ENCODE measurements around the gene RANBP1. TPM values are rescaled to one million over a fixed set of nuclear protein-coding genes. Genes with fewer than 3 reads are reported as not detected.

RANBP1 gene
- total RNA-seq, 1 experiment from 2014 or later: 365 TPM

GRCh38 chr22:20089226-20089976, 26.5 kb upstream of the RANBP1 start:
- DNase-seq: no peak
- H3K27ac Mint-ChIP-seq (ENCODE audit: unreplicated experiment): no peak overlapping the region
- H3K36me3 Mint-ChIP-seq (ENCODE audit: insufficient read depth, unreplicated experiment): peaks cover 99% of the 10 kb centered on the region
- no peaks in the 10 kb centered on the region for H3K27me3 Mint-ChIP-seq (ENCODE audit: insufficient read depth, unreplicated experiment)
- Histone ChIP-seq H3K27me3 (replicated peaks; ENCODE audit: control insufficient read depth, insufficient read depth, low read length) (no peaks in the 10 kb centered on the region), H3K9me3 (no peaks in the 10 kb centered on the region), H3K4me3 (ENCODE audit: low read depth, low read length) (no peak overlapping the region), H3K36me3 (ENCODE audit: control insufficient read depth, insufficient read depth, low read length) (peaks cover 10% of the 10 kb centered on the region), H3K4me1 (no peaks in the 10 kb centered on the region; the same call in 1 of the 2 replicates)
- H3K4me1 Mint-ChIP-seq (ENCODE audit: low read depth, unreplicated experiment): no peaks in the 10 kb centered on the region
- no peak for TF ChIP-seq CTCF (IDR thresholded peaks at IDR 0.05; ENCODE audit: insufficient read depth in 1 of 2, low read depth in 1 of 2, low read length in 1 of 2, severe bottlenecking in 1 of 2, unreplicated experiment in 1 of 2)
- BruUV-seq (replicated peaks): no TSS peak
- CTCF ChIA-PET: no interaction called here
- intact Hi-C loops (cut with micrococcal nuclease; ENCODE audit: unreplicated experiment): no loop called here
- no peak overlapping the region for H3K4me3 Mint-ChIP-seq (ENCODE audit: unreplicated experiment)
- no peaks in the 10 kb centered on the region for H3K9me3 Mint-ChIP-seq (ENCODE audit: unreplicated experiment)
- POLR2A ChIA-PET: no interaction called here

DNA sequence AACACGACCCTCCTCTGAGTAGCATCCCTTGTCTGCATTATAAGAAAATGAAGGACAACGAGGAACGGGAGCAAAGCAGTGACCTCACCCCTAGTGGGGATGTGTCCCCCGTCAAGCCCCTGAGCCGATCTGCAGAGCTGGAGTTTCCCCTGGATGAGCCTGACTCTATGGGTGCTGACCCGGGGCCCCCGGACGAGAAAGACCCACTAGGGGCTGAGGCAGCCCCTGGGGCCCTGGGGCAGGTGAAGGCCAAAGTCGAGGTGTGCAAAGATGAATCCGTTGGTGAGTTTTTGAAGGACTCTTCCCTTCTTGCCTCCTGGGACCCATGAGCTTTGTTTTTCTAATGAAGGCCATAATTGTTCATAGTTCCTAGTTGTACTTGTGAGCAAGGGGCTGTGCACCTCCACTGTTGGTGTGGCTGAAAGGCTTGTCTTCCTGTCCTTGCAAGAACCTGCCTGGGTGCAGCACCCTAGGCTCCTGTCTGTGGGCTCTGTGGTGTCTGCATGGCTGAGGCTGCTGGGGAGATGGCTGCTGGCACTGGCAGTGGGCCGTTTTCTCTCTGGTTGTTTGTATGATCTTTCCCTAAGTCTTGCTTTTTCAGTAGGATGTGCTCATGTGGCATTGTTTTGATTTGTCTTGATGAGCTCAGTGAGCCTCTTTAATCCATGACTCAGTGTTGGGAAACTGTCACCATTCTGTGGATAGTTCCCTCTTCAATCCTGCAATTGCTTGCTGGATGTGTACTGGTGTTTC, 25.8 kb upstream of the RANBP1 start:
- no peak overlapping the region for H3K4me3 ChIP-seq (ENCODE audit: low read depth, low read length)
- H3K27me3 ChIP-seq (replicated peaks; ENCODE audit: control insufficient read depth, insufficient read depth, low read length): no peaks in the 10 kb centered on the region
- no TSS peak for BruUV-seq (replicated peaks)
- Mint-ChIP-seq H3K4me1 (ENCODE audit: low read depth, unreplicated experiment) (no peaks in the 10 kb centered on the region), H3K27me3 (ENCODE audit: insufficient read depth, unreplicated experiment) (no peaks in the 10 kb centered on the region), H3K9me3 (ENCODE audit: unreplicated experiment) (no peaks in the 10 kb centered on the region), H3K36me3 (ENCODE audit: insufficient read depth, unreplicated experiment) (peaks cover 100% of the 10 kb centered on the region), H3K4me3 (ENCODE audit: unreplicated experiment) (no peak overlapping the region), H3K27ac (ENCODE audit: unreplicated experiment) (no peak overlapping the region)
- no peak for DNase-seq
- POLR2A ChIA-PET: no interaction called here
- H3K9me3 ChIP-seq: no peaks in the 10 kb centered on the region
- no peaks in the 10 kb centered on the region; the same call in 1 of the 2 replicates for H3K4me1 ChIP-seq
- intact Hi-C loops (cut with micrococcal nuclease; ENCODE audit: unreplicated experiment): no loop called here
- peaks cover 10% of the 10 kb centered on the region for H3K36me3 ChIP-seq (ENCODE audit: control insufficient read depth, insufficient read depth, low read length)
- TF ChIP-seq CTCF (IDR thresholded peaks at IDR 0.05; ENCODE audit: insufficient read depth in 1 of 2, low read depth in 1 of 2, low read length in 1 of 2, severe bottlenecking in 1 of 2, unreplicated experiment in 1 of 2): no peak
- CTCF ChIA-PET: interaction anchor here (0.6 kb wide), 1 partner anchor 222 kb away, joined by 6 read pairs; no protein-coding TSS in a partner anchor

DNA sequence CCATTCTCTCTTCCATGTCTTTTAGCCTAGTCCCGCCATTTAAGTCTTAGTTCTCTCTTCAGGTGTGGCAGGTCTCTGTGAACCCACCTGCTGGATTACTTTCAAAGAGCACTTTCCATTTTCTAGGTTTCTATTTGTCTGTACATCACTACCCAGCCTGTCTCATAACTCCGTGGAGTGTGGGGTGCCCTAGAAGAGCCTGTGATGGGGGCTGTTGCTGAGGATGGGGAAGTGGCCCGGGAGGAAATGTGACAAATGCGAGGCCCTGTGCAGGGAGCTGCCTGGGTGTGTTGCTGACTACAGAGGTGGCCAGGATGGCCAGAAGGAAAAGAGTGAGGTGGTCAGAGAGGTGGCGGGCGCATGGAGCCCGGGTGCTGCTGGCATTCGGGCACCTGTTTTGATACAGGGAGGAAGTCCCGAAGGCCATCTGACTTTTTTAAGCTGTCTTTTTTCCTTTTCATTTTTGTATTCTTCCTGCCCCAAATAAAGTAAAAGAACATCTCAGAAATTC, 25.1 kb upstream of the RANBP1 start:
- H3K36me3 ChIP-seq (ENCODE audit: control insufficient read depth, insufficient read depth, low read length): peaks cover 11% of the 10 kb centered on the region
- H3K9me3 ChIP-seq: no peaks in the 10 kb centered on the region
- Mint-ChIP-seq H3K27ac (ENCODE audit: unreplicated experiment) (no peak overlapping the region), H3K9me3 (ENCODE audit: unreplicated experiment) (no peaks in the 10 kb centered on the region), H3K4me1 (ENCODE audit: low read depth, unreplicated experiment) (no peaks in the 10 kb centered on the region), H3K27me3 (ENCODE audit: insufficient read depth, unreplicated experiment) (no peaks in the 10 kb centered on the region), H3K4me3 (ENCODE audit: unreplicated experiment) (no peak overlapping the region), H3K36me3 (ENCODE audit: insufficient read depth, unreplicated experiment) (peaks cover 100% of the 10 kb centered on the region)
- POLR2A ChIA-PET: no interaction called here
- CTCF ChIA-PET: interaction anchor here (0.6 kb wide), 1 partner anchor 223 kb away, joined by 6 read pairs; no protein-coding TSS in a partner anchor
- no peaks in the 10 kb centered on the region for H3K27me3 ChIP-seq (replicated peaks; ENCODE audit: control insufficient read depth, insufficient read depth, low read length)
- BruUV-seq (replicated peaks): no TSS peak
- H3K4me3 ChIP-seq (ENCODE audit: low read depth, low read length): no peak overlapping the region
- H3K4me1 ChIP-seq: no peaks in the 10 kb centered on the region
- no peak for DNase-seq
- intact Hi-C loops (cut with micrococcal nuclease; ENCODE audit: unreplicated experiment): no loop called here
- no peak for TF ChIP-seq CTCF (IDR thresholded peaks at IDR 0.05; ENCODE audit: insufficient read depth in 1 of 2, low read depth in 1 of 2, low read length in 1 of 2, severe bottlenecking in 1 of 2, unreplicated experiment in 1 of 2)
